ENCODE measurements around the gene TBC1D9B.
"Not testable (repeated sequence)": the region's sequence is repeated elsewhere in the genome, so short reads cannot be mapped to it uniquely, and the experiment has no call there.

Gene TBC1D9B

GRCh38 chr5:179872828-179873575 is 34.7 kb downstream of the TBC1D9B start:
- peaks cover 5% of the 10 kb centered on the region for H3K36me3 ChIP-seq (ENCODE audit: control insufficient read depth, low read depth, low read length)
- H3K4me3 ChIP-seq (ENCODE audit: low read length), result no peak overlapping the region
- no peaks in the 10 kb centered on the region for H3K27me3 ChIP-seq (ENCODE audit: control insufficient read depth, insufficient read depth, low read length)
- H3K4me1 ChIP-seq (ENCODE audit: control insufficient read depth, low read depth, low read length), result no peaks in the 10 kb centered on the region
- H3K9ac ChIP-seq (ENCODE audit: low read length), result no peak overlapping the region
- no peak overlapping the region for H3K27ac ChIP-seq (ENCODE audit: low read length)
- no peaks in the 10 kb centered on the region for H3K9me3 ChIP-seq (ENCODE audit: control insufficient read depth, low read depth, low read length)

GRCh38 chr5:179872055-179872827 is 35.5 kb downstream of the TBC1D9B start:
- no peak overlapping the region for H3K27ac ChIP-seq (ENCODE audit: low read length)
- no peaks in the 10 kb centered on the region for H3K4me1 ChIP-seq (ENCODE audit: control insufficient read depth, low read depth, low read length)
- peaks cover 5% of the 10 kb centered on the region for H3K36me3 ChIP-seq (ENCODE audit: control insufficient read depth, low read depth, low read length)
- no peaks in the 10 kb centered on the region for H3K27me3 ChIP-seq (ENCODE audit: control insufficient read depth, insufficient read depth, low read length)
- H3K9ac ChIP-seq (ENCODE audit: low read length), result no peak overlapping the region
- no peak overlapping the region for H3K4me3 ChIP-seq (ENCODE audit: low read length)
- H3K9me3 ChIP-seq (ENCODE audit: control insufficient read depth, low read depth, low read length), result no peaks in the 10 kb centered on the region

- H3K27ac ChIP-seq (ENCODE audit: low read length); H3K9ac ChIP-seq (ENCODE audit: low read length); H3K9me3 ChIP-seq (ENCODE audit: control insufficient read depth, low read depth, low read length); H3K4me3 ChIP-seq (ENCODE audit: low read length); H3K4me1 ChIP-seq (ENCODE audit: control insufficient read depth, low read depth, low read length); H3K27me3 ChIP-seq (ENCODE audit: control insufficient read depth, insufficient read depth, low read length); H3K36me3 ChIP-seq (ENCODE audit: control insufficient read depth, low read depth, low read length): not testable (repeated sequence)
Measured at GRCh38 chr5:179871533-179871932, 36.2 kb downstream of the TBC1D9B start.

GRCh38 chr5:179870952-179871351 is 36.7 kb downstream of the TBC1D9B start:
- no peak overlapping the region for H3K4me3 ChIP-seq (ENCODE audit: low read length)
- no peaks in the 10 kb centered on the region for H3K9me3 ChIP-seq (ENCODE audit: control insufficient read depth, low read depth, low read length)
- H3K36me3 ChIP-seq (ENCODE audit: control insufficient read depth, low read depth, low read length), result peaks cover under 1% of the 10 kb centered on the region

GRCh38 chr5:179870403-179870903 is 37.2 kb downstream of the TBC1D9B start:
- no peak overlapping the region for H3K27ac ChIP-seq (ENCODE audit: low read length)
- no peak overlapping the region for H3K4me3 ChIP-seq (ENCODE audit: low read length)
- peaks cover under 1% of the 10 kb centered on the region for H3K36me3 ChIP-seq (ENCODE audit: control insufficient read depth, low read depth, low read length)
- no peak overlapping the region for H3K9ac ChIP-seq (ENCODE audit: low read length)
- no peaks in the 10 kb centered on the region for H3K4me1 ChIP-seq (ENCODE audit: control insufficient read depth, low read depth, low read length)
- no peaks in the 10 kb centered on the region for H3K9me3 ChIP-seq (ENCODE audit: control insufficient read depth, low read depth, low read length)
- H3K27me3 ChIP-seq (ENCODE audit: control insufficient read depth, insufficient read depth, low read length), result no peaks in the 10 kb centered on the region

More at GRCh38 chr5:179870952-179871351, 36.7 kb downstream of the TBC1D9B start:
- no peak overlapping the region for H3K27ac ChIP-seq (ENCODE audit: low read length)
- H3K27me3 ChIP-seq (ENCODE audit: control insufficient read depth, insufficient read depth, low read length), result no peaks in the 10 kb centered on the region
- no peak overlapping the region for H3K9ac ChIP-seq (ENCODE audit: low read length)
- H3K4me1 ChIP-seq (ENCODE audit: control insufficient read depth, low read depth, low read length), result no peaks in the 10 kb centered on the region

- Histone ChIP-seq H3K4me1 (ENCODE audit: control insufficient read depth, low read depth, low read length) (no peaks in the 10 kb centered on the region), H3K27ac (ENCODE audit: low read length) (no peak overlapping the region), H3K36me3 (ENCODE audit: control insufficient read depth, low read depth, low read length) (peaks cover 6% of the 10 kb centered on the region), H3K9ac (ENCODE audit: low read length) (no peak overlapping the region), H3K9me3 (ENCODE audit: control insufficient read depth, low read depth, low read length) (no peaks in the 10 kb centered on the region), H3K4me3 (ENCODE audit: low read length) (no peak overlapping the region), H3K27me3 (ENCODE audit: control insufficient read depth, insufficient read depth, low read length) (no peaks in the 10 kb centered on the region)
Measured at GRCh38 chr5:179869641-179870402, 37.9 kb downstream of the TBC1D9B start.

GRCh38 chr5:179869101-179869500 is 38.6 kb downstream of the TBC1D9B start:
- Histone ChIP-seq H3K9me3 (ENCODE audit: control insufficient read depth, low read depth, low read length) (no peaks in the 10 kb centered on the region), H3K36me3 (ENCODE audit: control insufficient read depth, low read depth, low read length) (peaks cover 9% of the 10 kb centered on the region), H3K4me3 (ENCODE audit: low read length) (no peak overlapping the region), H3K27me3 (ENCODE audit: control insufficient read depth, insufficient read depth, low read length) (no peaks in the 10 kb centered on the region), H3K4me1 (ENCODE audit: control insufficient read depth, low read depth, low read length) (no peaks in the 10 kb centered on the region), H3K27ac (ENCODE audit: low read length) (no peak overlapping the region), H3K9ac (ENCODE audit: low read length) (no peak overlapping the region)

- H3K4me1 ChIP-seq (ENCODE audit: control insufficient read depth, low read depth, low read length), result no peaks in the 10 kb centered on the region
- H3K9me3 ChIP-seq (ENCODE audit: control insufficient read depth, low read depth, low read length), result no peaks in the 10 kb centered on the region
- peaks cover 14% of the 10 kb centered on the region for H3K36me3 ChIP-seq (ENCODE audit: control insufficient read depth, low read depth, low read length)
- no peak overlapping the region for H3K27ac ChIP-seq (ENCODE audit: low read length)
- H3K4me3 ChIP-seq (ENCODE audit: low read length), result no peak overlapping the region
- no peaks in the 10 kb centered on the region for H3K27me3 ChIP-seq (ENCODE audit: control insufficient read depth, insufficient read depth, low read length)
- H3K9ac ChIP-seq (ENCODE audit: low read length), result no peak overlapping the region
Measured at GRCh38 chr5:179868541-179868940, 39.2 kb downstream of the TBC1D9B start.

GRCh38 chr5:179867476-179867875 is 40.2 kb downstream of the TBC1D9B start:
- no peak overlapping the region for H3K9ac ChIP-seq (ENCODE audit: low read length)

GRCh38 chr5:179867079-179867465 is 40.6 kb downstream of the TBC1D9B start:
- H3K27ac ChIP-seq (ENCODE audit: low read length), result no peak overlapping the region
- no peak overlapping the region for H3K4me3 ChIP-seq (ENCODE audit: low read length)
- no peaks in the 10 kb centered on the region for H3K27me3 ChIP-seq (ENCODE audit: control insufficient read depth, insufficient read depth, low read length)
- H3K9ac ChIP-seq (ENCODE audit: low read length), result no peak overlapping the region
- H3K9me3 ChIP-seq (ENCODE audit: control insufficient read depth, low read depth, low read length), result no peaks in the 10 kb centered on the region
- H3K36me3 ChIP-seq (ENCODE audit: control insufficient read depth, low read depth, low read length), result peaks cover 16% of the 10 kb centered on the region
- H3K4me1 ChIP-seq (ENCODE audit: control insufficient read depth, low read depth, low read length), result no peaks in the 10 kb centered on the region

More at GRCh38 chr5:179867476-179867875, 40.2 kb downstream of the TBC1D9B start:
- Histone ChIP-seq H3K27me3 (ENCODE audit: control insufficient read depth, insufficient read depth, low read length) (no peaks in the 10 kb centered on the region), H3K27ac (ENCODE audit: low read length) (no peak overlapping the region), H3K4me1 (ENCODE audit: control insufficient read depth, low read depth, low read length) (no peaks in the 10 kb centered on the region), H3K4me3 (ENCODE audit: low read length) (no peak overlapping the region), H3K9me3 (ENCODE audit: control insufficient read depth, low read depth, low read length) (no peaks in the 10 kb centered on the region), H3K36me3 (ENCODE audit: control insufficient read depth, low read depth, low read length) (peaks cover 16% of the 10 kb centered on the region)

All from iPS-18a (cell line).